PFSK-1 (cell line): Measurements from ENCODE around the gene TPGS1.

ENCODE experiments used
- FOXP2 ChIP-seq: optimal IDR thresholded peaks from 2 replicates; pipeline ENCODE3; 2011; ENCODE audit warnings: borderline replicate concordance, control low read depth, inconsistent platforms; ENCODE audit not compliant: insufficient read depth; ENCODE audit errors: extremely low read length, extremely low read depth
- POLR2AphosphoS5 ChIP-seq: IDR thresholded peaks from 2 replicates; pipeline ENCODE4 v1.6.1; 2012; ENCODE audit warnings: low read depth, mild to moderate bottlenecking, control low read depth, low read length, moderate library complexity
- SIN3A ChIP-seq: IDR thresholded peaks from 2 replicates; pipeline ENCODE4 v1.6.1; 2012; ENCODE audit warnings: mild to moderate bottlenecking, low read length, moderate library complexity, borderline replicate concordance; ENCODE audit not compliant: insufficient read depth
- TAF1 ChIP-seq: IDR thresholded peaks from 2 replicates; pipeline ENCODE4 v1.6.1; 2012; ENCODE audit warnings: low read length, control low read depth, borderline replicate concordance; ENCODE audit not compliant: insufficient read depth
- TF ChIP-seq, protein P1 (sequence below), 2 experiments: IDR thresholded peaks; 2 replicates each; pipeline versions ENCODE4 v1.6.1 to v1.8.0; 2011 to 2012; ENCODE audit warnings: low read depth in 2 of 2, low read length in 2 of 2, control low read depth in 1 of 2, inconsistent platforms in 1 of 2, mild to moderate bottlenecking in 1 of 2, moderate library complexity in 1 of 2; ENCODE audit not compliant: insufficient read depth in 1 of 2

TPGS1 gene

DNA sequence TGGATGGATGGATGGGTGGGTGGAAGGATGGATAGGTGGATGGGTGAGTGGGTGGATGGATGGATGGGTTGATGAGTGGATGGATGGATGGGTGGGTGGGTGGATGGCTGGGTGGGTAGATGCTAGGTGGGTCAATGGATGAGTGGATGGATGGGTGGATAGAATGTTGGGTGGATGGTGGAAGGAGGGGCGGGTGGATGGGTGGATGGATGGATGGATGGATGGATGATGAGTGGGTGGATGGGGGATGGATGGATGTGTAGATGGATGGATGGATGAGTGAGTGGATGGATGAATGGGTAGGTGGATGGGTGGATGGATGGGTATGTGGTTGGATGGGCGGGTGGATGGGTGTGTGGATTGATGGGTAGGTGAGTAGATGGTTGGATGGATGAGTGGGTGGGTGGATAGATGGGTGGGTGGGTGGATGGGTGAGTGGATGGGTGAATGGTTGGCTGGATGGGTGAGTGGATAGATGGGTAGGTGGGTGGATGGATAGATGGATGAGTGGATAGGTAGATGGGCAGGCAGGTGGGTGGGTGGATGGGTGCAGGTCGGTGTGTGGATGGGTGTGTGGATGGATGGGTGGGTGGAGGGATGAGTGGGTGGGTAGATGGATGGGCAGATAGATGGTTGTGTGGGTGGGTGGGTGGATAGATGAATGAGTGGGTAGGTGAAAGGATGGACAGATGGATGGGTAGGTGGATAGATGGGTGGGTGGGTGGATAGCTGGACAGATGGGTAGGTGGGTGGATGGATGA lies 42.1 kb upstream of the TPGS1 start:
- TF ChIP-seq TAF1 (no peak), POLR2AphosphoS5 (no peak), SIN3A (no peak), FOXP2 (no peak)
- TF ChIP-seq, protein P1, sequence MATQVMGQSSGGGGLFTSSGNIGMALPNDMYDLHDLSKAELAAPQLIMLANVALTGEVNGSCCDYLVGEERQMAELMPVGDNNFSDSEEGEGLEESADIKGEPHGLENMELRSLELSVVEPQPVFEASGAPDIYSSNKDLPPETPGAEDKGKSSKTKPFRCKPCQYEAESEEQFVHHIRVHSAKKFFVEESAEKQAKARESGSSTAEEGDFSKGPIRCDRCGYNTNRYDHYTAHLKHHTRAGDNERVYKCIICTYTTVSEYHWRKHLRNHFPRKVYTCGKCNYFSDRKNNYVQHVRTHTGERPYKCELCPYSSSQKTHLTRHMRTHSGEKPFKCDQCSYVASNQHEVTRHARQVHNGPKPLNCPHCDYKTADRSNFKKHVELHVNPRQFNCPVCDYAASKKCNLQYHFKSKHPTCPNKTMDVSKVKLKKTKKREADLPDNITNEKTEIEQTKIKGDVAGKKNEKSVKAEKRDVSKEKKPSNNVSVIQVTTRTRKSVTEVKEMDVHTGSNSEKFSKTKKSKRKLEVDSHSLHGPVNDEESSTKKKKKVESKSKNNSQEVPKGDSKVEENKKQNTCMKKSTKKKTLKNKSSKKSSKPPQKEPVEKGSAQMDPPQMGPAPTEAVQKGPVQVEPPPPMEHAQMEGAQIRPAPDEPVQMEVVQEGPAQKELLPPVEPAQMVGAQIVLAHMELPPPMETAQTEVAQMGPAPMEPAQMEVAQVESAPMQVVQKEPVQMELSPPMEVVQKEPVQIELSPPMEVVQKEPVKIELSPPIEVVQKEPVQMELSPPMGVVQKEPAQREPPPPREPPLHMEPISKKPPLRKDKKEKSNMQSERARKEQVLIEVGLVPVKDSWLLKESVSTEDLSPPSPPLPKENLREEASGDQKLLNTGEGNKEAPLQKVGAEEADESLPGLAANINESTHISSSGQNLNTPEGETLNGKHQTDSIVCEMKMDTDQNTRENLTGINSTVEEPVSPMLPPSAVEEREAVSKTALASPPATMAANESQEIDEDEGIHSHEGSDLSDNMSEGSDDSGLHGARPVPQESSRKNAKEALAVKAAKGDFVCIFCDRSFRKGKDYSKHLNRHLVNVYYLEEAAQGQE (IDR thresholded peaks at IDR 0.05; ENCODE audit: insufficient read depth in 1 of 2, low read depth in 2 of 2, low read length in 2 of 2) = no peak

DNA sequence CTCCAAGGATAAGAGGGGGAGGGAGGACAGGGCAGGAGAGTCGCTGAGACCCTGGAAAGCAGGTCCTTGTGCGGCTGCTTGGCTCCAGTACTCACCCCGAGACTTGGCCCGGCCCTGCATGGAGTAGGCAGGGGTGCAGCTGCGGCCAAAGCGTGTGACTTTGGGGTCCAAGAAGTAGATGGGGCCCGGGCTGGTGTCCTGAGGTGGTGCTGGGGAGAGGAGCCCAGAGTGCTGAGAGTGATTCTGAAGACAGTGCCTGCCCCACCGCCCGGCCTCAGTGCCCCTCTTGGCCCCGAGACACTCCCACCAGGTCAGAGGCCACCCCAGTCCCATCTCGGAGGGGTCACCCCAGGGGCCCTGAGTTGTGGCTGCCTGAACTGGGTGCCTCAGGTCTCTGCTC lies 39.7 kb upstream of the TPGS1 start:
- TF ChIP-seq SIN3A = no peak
- no peak for TF ChIP-seq FOXP2
- TF ChIP-seq POLR2AphosphoS5 = no peak

DNA sequence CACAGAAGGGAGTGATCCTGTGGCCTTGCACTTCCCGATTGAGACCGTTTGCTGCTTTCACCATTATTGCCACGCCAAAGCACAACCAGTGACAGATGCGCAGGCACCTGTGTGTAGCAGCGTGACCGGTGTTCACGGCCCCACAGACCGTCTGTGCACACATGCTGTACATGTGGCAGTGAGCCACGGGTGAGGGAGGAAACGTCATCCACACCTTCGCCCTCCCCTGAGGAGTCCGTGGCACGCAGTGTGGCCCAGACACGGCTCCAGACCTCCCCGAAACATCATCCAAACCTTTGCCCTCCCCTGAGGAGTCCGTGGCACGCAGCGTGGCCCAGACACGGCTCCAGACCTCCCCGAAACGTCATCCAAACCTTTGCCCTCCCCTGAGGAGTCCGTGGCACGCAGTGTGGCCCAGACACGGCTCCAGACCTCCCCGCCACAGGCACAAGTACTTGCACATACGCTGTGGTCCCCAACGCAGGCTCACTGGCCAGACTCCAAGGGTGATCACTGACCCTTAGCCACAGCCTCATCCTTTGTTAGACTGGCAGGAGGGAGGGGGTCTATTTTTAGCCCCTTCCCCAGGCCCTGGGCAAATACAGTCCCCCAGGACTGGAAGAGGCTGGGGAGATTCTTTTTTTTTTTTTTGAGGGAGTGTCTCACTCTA lies 38.6 kb upstream of the TPGS1 start:
- TF ChIP-seq, protein P1 (IDR thresholded peaks at IDR 0.05; ENCODE audit: insufficient read depth in 1 of 2, low read depth in 2 of 2, low read length in 2 of 2) = no peak
- TF ChIP-seq SIN3A (no peak), POLR2AphosphoS5 (no peak), TAF1 (no peak), FOXP2 (no peak)

DNA sequence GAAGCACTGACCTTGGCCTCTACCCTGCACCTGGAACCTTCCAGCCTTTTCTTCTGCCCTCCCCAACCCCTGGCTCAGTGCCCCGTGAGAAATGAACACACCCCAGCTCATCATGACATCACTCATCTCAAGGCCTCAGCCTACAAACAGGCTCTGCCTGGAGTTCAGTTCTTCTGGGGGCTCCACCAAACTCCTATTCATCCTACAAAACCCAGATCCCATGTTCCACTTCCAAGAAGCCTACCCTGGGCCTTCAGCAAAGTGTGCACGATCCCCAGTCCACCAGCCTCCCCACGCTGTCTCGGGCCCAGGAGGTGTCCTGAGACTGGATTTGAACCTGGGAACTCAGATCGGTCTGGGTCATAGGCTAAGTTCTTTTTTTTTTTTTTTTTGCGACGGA lies 37.5 kb upstream of the TPGS1 start:
- no peak for TF ChIP-seq FOXP2
- TF ChIP-seq, protein P1 (IDR thresholded peaks at IDR 0.05; ENCODE audit: insufficient read depth in 1 of 2, low read depth in 2 of 2, low read length in 2 of 2) = no peak
- no peak for TF ChIP-seq POLR2AphosphoS5
- no peak for TF ChIP-seq TAF1
- TF ChIP-seq SIN3A = no peak

DNA sequence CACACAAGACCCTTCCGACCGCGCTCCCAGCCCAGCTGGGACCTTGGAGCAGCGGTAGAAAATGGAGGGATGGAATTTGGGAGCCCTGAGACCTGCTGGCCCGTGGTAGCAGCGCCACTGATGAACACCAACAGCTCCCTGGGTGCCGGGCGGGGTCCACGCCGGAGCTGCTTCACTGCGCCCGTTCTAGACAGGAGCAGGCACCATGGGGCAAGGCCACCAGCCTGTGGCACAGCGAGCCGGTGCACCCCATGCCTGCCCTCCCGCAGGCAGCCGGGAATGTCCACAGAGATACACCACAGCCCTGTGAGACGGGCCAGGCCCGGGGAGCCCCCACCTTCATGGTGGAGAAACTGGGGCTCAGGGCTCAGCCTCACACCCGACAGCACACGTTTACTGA lies 36.6 kb upstream of the TPGS1 start:
- TF ChIP-seq SIN3A = no peak
- TF ChIP-seq POLR2AphosphoS5 = no peak
- TF ChIP-seq FOXP2 = no peak
- no peak for TF ChIP-seq TAF1
- TF ChIP-seq, protein P1 (IDR thresholded peaks at IDR 0.05; ENCODE audit: insufficient read depth in 1 of 2, low read depth in 2 of 2, low read length in 2 of 2) = no peak
